Measurements from ENCODE around the gene PALM.
A peak's percentile ranks its signal among the peaks of the same experiment; 100 is the strongest.
"Not testable (repeated sequence)": the region's sequence is repeated elsewhere in the genome, so short reads cannot be mapped to it uniquely, and the experiment has no call there.

PALM gene, protein sequence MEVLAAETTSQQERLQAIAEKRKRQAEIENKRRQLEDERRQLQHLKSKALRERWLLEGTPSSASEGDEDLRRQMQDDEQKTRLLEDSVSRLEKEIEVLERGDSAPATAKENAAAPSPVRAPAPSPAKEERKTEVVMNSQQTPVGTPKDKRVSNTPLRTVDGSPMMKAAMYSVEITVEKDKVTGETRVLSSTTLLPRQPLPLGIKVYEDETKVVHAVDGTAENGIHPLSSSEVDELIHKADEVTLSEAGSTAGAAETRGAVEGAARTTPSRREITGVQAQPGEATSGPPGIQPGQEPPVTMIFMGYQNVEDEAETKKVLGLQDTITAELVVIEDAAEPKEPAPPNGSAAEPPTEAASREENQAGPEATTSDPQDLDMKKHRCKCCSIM

DNA sequence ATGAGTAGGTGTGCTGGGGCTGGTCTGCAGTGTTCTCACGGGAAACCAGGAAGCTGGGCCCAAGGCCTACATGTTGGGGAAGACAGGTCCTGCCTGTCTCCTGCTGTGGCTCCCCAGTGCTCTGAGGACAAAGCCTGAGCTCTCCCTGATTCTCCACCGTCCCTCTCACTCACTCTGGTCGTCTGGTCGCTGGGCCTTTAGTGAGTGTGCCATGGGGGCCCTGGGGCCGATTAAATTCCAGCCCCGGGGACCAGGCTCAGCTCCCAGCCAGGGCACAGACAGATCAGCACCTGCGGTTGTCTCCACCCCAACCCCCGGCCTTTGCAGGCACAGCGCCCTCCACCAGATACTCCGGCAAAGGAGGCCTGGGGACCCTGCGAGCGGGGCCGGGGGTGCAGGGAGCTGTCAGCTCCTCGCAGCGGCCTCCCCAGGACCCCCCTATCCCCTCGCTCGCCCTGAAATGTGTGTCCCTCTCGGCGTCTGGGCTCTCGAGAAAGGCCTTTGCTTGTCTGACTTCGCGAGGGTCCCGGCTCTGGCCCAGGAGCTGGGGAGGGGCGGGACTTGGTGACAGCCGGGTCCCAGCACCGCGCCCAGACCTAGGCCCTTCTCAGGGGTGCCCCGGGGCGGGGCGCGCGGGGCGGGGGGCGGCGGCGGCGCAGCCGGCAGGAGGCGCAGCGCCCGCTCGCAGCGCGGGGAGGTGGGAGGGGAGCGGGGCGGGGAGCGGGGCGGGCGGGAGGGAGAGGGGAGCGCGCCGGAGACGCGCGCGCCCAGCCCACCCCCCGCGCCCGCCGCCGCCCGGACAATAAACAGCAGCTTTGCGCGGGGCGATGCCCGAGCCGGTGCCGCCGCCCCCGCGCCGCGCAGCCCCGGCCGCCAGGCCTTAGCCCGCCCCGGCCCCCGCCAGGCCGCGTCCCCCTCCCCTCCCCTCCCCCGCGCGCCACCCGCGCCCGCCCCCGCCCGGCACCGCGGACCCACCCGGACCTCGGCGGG, at the start of gene PALM:
PALM (plus strand) TSS at position 782 of the 990 bp plus-strand sequence. CDS start 212 bp downstream, outside the sequence.
- DNase-seq (ENCODE audit: low spot score): no peak

DNA sequence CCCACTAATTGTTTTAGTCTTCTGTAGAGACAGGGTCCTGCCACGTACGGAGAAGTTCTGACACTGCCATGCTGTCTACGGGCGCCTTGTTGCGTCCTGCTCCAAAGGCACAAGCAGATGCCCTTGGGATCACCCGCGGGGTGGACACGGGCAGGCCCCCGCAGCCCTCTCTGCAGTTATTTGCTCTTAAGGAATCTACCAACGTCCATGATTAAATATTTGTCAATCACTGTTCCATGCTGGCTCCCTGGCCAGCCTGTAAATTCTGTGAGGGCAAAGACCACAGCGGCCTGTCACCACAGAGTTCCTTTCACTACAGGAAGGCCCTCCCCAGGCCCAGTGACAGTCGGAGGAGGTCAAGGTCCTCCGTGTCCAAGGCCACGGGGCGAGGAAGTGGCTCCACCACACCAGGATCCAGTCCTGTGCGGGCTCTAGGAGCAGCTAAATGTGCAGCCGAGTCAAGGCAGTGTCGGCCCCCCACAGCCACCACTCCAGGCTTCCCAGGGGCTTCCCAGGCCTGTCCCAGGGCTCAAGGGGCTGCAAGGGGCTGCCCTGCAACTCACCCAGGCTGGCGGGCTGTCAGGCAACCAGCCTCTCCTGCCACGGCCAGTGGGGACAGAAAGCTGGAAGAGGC, 47.8 kb upstream of the PALM start:
- no peak for DNase-seq (ENCODE audit: low spot score)

DNA sequence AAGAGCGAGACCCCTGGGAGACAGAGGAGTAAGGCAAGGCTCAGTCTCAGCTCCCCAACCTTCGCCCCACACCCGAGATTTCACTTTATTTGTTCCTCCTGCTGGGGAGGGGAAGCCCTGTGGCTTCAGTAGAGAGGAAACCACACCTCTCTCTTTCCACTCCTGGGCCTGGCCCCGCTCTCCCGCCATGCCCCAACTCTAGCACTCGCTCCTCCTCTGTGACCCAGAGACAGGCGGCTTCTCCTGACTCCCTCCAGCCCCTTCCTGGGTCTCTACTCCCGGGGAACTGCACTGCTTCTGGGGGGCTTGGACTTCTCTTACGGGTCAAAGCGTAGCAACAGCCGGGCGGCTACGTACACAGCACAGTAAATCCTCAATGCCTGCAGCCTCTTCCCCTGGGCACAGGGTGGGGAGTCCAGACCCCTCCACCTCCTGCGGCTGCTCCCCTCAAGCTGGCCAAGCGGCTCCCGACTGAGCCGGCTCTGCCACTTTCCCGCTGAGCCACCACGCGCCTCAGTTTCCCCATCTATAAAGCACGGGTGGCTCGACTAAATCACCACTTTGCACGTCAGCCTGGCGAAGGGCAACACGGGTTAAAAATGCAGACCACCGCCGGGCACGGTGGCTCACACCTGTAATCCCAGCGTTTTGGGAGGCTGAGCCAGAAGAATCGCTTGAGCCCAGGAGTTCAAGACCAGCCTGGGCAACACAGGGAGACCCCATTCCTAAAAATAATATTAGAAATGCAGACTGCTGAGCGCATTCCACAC, 47.1 kb upstream of the PALM start:
- no peak for DNase-seq (ENCODE audit: low spot score)

DNA sequence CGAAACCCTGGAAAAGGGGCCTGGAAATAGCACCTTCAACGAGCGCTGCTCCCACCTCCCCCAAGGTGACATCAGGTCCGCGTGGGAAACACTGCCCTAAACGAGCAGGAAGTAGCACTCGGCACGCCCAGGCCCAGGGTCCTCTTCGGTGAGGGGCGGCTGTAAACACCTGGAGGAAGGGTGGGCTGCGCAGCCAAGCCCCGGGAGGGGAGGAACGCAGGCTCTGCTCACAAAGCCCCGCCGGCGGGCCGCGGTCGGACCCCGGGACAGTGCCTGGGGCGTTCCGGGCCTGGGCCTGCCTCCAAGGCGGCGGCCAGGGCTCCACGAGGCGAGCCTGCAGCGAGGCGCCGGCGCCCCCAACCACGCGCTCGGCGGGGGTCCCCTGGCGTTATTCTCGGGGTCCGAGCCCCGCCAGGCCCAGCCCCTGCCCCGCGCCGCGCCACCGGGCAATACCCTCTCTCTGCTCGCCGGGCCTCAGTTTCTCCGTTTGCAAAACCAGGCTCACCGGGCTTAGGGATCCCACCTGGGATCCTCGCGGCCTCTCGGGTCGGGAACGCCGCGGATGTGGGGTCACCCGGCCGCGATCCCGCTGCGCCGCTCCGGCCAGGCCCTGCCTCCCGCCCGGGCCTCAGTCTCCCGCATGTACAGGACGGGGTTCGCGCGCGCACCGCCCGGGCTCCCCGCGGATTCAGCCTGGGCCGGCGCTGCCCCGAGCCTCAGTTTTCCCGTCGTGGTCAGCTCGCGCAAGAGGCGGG, 46.4 kb upstream of the PALM start:
- no peak for DNase-seq (ENCODE audit: low spot score)

DNA sequence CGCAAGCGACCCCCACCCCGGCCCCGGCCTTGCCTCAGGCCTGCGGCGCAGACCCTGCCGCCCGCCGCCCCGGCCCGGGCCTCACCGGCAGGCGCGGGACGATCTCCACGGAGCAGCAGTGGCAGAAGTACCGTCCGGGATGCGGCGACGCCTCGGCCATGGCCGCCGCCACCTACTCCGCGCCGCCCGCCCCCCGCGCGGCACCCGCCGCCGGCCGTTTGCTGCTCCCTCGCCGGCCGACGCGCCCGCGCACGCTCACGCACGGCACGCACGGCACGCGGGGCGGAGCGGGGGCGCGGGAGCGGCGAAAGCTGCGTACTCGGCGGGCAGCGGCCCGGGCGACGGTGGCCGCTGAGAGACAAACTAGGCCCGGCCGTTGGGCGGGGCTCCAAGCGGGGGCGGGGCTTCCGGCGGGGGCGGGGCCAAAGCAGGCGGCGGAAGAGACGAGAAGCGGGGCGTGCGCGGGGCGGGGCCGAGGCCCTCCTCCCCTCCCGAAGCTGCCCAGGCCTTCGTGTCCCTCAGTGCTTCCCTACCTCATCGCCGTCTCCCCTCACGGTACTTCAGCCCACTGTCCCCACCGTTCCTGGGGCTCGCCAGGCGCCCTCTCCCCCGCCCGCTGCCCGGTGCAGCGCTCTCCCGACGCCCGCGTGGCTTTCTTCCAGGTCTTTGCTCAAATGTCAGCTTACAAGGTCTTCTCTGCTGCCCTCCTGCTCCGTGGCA, 45.6 kb upstream of the PALM start, which contains the start of gene RNF126:
RNF126 (minus strand) TSS at position 253 of the 720 bp plus-strand sequence; CDS start at position 160, 93 bp downstream.
- DNase-seq (ENCODE audit: low spot score): peak; percentile 88

DNA sequence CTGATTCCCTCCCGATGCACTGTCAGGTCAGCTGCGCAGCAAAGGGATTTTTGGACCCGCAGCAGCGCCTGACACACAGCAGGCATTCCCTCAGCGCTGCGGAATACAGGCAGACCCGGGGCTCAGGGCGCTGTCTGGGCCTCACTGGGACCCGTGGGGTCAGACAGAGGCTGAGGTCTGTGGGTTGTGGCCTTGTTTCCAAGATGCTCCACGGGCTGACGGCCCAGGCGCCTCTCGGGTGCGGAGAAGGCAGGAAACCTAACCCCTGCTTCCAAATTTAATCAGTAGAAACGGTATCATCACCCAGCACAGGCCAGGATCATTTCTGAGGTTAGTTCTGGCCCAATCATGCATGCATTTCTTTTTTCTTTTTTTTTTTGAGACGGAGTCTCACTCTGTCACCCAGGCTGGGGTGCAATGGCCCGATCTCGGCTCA, 45.0 kb upstream of the PALM start:
- DNase-seq (ENCODE audit: low spot score): no peak

DNA sequence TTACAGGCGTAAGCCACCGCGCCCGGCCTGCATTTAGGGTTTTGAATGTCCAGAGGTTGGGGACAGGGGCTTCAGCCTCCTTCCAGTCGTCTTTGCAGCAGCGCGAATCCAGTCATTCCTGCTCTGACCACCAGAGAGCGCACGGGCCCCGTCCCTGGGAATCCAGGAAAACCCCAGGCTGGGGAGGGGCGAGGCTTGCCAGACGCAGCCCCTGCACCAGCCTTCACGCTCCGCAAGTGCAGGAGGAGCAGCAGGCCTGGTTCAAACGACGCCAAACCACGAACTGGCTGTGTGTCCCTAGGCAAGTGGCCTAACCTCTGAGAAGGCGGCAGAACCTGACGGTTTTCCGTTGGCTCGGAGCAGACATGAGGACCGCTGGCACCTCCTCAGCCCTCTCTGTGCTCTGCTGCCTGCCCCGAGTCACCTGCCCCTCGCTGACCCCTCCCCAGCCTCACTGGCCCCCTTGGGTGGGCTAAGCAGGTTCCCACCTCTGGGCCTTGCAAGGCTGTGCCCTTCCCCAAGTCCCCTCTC, 43.8 kb upstream of the PALM start:
- peak; percentile 73 for DNase-seq (ENCODE audit: low spot score)

DNA sequence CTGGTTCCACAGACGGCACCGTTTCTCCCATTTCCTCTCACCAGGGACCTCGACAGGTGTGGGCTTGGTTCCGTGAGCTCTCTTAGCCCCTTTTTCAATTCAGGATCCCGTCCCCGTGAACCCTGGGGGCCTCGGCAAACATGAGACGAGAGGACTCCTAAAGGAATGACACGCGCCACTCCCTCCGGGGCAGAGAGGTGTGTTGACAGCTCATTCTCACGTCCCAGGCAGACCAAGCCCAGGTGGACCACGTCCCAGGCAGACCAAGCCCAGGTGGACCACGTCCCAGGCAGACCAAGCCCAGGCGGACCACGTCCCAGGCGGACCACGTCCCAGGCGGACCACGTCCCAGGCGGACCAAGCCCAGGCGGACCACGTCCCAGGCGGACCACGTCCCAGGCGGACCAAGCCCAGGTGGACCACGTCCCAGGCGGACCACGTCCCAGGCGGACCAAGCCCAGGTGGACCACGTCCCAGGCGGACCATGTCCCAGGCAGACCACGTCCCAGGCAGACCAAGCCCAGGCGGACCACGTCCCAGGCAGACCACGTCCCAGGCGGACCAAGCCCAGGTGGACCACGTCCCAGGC, 41.7 kb upstream of the PALM start:
- not testable (repeated sequence) for DNase-seq (ENCODE audit: low spot score)

DNA sequence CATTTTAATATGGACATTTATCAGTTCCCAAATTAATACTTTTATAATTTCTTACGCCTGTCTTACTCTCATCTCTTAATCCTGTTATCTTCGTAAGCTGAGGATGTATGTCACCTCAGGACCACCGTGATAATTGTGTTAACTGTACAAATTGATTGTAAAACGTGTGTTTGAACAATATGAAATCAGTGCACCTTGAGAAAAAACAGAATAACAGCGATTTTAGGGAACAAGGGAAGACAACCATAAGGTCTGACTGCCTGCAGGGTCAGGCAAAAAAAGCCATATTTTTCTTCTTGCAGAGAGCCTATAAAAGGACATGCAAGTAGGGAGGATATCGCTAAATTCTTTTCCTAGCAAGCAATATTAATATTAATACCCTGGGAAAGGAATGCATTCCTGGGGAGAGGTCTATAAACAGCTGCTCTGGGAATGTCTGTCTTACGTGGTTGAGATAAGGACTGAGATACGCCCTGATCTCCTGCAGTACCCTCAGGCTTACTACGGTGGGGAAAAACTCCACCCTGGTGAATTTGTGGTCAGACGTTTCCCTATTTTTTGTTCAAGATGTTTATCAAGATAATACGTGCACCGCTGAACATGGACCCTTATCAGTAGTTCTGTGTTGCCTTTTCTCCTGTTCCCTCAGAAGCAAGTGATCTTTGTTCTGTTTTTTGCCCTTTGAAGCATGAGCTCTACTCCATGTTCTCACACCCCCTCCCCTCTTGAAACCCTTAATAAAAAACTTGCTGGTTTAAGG, 39.9 kb upstream of the PALM start:
- DNase-seq (ENCODE audit: low spot score): not testable (repeated sequence)

DNA sequence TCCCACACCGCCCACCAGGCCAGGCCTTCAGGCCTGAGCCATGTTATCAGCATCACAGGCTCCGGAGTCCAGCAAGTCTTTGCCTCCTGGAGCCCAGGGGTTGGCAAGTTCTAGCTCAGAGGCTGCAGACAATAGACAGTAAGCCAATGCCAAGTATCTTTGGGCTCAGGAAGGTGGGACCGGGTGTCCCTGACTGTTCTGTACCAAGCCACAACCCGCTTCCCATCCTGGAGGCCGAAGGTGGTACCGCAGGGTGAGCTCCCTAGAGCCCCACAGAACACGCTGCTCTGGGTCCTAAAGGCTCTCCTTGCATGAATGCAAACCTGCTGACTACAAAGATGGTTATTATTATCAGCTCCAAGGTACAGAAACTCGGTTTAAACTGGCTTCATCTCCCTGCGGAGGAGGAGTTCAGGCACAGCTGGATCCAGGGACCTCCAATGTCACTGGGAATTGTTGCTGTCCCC, 38.1 kb upstream of the PALM start:
- DNase-seq (ENCODE audit: low spot score): no peak

DNA sequence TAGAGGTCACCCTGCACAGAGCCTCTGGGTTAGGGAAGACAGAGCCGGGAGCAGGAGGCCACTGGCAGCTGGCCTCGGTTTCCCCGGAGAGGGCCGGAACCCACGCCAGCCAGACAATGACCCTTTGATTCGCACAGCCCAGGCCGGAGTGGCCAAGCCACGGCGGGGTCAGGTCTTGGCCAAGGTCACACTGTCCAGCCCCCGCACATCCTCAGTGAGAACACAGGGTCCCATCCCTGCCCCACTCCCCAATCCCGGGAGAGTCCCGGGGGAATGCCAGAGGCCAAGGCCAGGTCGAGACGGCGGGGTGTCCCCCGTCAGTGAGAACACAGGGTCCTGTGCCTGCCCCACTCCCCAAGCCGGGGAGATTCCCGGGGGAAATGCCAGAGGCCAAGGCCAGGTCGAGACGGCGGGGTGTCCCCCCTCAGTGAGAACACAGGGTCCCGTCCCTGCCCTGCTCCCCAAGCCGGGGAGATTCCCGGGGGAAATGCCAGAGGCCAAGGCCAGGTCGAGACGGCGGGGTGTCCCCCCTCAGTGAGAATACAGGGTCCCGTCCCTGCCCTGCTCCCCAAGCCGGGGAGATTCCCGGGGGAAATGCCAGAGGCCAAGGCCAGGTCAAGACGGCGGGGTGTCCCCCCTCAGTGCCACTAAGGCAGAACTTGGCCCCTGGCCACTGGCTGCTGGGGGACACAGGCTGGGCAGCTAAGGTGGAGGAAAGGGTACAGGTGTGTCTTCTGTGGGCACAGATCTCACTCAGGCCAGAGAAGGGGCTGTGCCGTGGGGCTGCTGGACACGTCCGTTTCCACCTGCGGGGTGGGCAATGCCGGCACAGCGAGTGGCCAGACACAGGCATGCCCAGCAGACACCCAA, 34.2 kb upstream of the PALM start:
- DNase-seq (ENCODE audit: low spot score): peak; percentile 60

DNA sequence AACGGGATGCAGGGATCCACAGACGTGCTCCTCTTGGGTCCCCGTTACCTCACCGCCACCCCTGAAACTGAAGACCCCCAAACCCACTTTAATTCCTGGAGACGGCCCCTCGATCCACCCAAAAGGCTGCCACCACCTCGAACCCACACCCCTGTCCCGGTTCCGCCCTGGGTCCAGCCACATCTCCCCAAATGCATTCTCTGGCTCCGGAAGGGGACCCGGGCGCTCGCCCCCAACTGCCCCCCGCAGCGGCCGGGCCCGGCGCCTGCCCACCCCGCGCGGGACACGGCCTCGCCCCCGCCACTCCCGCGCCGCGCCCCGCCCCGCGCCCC, 32.8 kb upstream of the PALM start:
- DNase-seq (ENCODE audit: low spot score): no peak

DNA sequence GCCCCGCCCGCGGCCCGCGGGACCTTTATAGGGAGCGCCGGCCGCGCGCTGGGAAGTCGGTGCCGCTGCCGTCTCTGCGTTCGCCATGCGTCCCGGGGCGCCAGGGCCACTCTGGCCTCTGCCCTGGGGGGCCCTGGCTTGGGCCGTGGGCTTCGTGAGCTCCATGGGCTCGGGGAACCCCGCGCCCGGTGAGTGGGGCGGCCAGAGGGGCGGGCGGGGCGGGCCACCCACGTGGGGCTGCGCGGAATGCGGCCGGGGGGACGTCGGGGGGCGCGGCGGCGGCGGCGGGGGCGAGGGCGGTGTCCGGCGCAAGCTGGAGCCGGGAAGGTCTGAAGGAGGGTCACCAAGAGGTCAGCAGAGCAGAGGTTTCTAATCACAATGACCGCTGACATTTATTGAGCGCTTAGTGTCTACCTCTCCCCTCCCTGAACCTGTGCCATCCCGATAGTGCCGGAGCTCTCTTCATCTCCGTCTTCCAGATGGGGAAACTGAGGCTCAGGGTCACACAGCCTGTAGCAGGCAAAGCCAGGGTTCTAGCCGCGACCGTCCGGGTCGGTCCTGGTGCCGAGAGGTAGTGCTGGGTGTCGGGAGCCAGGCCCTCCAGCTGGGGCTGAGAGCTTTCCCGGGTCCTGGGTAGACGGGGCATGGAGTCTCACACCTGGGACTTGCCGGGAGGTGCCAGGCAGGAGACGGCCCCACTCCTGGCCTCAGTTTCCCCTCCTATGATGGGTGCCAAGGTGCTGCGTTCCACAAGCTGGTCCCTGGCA, 32.2 kb upstream of the PALM start, which contains the start of gene FSTL3:
FSTL3 (plus strand) TSS at position 54 of the 767 bp plus-strand sequence; CDS start at position 86, 32 bp downstream.
- no peak for DNase-seq (ENCODE audit: low spot score)

DNA sequence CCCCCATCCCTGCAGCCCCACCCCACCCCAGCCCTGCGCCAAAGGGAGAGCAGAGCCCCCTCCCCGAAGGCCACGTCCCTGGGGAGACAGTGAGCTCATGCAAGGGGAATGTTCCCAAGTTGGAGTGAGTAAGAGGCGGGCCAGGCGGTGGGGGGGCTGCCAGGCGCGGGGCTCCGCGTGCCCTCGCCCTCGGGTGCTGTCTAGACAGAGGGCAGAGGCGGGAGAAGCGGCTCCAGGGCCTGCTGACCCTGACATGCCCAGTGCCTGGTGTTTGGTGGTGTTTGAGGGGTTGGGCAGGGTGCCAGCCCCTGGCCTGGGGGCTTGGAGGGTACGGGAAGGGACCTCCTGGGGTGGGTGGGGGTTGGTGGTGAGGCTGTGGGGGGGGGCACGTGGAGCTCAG, 31.5 kb upstream of the PALM start:
- no peak for DNase-seq (ENCODE audit: low spot score)

DNA sequence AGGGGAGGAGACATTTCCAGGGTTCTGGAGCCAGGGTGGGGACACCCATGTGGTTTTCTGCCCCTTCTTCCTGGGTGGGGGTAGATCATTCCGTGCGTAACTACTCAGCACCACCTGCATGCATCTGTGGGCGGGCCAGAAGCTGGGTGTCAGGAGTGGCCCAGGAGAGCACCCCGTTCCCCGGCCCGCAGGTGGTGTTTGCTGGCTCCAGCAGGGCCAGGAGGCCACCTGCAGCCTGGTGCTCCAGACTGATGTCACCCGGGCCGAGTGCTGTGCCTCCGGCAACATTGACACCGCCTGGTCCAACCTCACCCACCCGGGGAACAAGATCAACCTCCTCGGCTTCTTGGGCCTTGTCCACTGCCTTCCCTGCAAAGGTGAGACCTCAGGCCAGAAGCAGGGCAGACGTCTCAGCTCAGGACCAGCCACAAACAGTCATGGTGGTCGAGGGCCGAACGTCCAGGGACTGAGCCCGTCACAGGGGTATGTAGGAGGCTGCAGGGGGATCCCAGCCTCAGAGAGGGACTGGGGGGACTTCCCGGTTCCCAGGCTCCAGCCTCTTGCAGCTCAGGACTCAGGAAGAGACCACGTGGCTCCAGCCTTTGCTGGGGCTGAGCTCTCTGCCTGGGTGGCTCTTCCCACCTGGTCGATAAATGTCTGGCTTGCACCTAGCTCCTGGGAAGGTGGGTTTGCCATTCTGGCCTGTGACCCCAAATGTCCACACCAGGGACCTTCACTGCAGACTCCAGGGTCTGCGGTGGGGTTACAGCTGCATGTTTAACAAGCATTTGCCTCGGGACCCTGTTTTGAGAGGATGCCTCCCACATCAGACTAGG, 30.9 kb upstream of the PALM start:
- no peak for DNase-seq (ENCODE audit: low spot score)

All from globus pallidus (tissue), 1 donor.